ENCODE results near the gene PARD3B. TPM values are rescaled to one million over a fixed set of nuclear protein-coding genes. Genes with fewer than 3 reads are reported as not detected.

Gene PARD3B
- total RNA-seq, 1 donor from 2014 or later = 0.66 TPM

DNA sequence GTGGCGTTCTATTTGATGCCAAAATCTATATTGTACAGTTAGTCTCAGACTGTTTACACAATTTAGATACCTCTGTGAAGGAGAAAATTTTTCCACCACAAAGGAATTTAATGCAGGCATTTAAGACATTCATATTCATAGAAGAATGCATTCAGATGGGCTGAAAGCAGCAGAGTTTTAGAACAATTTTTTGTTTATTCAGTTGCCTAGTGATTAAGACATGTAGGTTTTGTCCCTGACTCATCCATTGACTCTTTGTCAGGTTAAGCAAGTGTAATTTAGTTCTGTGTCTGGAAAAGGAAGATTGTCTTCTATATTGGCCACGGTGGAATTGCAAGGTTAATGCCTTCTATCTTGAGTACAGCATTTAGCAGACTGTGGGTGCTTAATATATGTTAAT lies 515.0 kb downstream of the PARD3B start:
- Mint-ChIP-seq H3K9me3 (ENCODE audit: unreplicated experiment) (peaks cover 1% of the 10 kb centered on the region), H3K27ac (ENCODE audit: unreplicated experiment) (no peak overlapping the region), H3K36me3 (ENCODE audit: unreplicated experiment) (no peaks in the 10 kb centered on the region), H3K4me3 (ENCODE audit: unreplicated experiment) (no peak overlapping the region), H3K4me1 (ENCODE audit: low read depth, unreplicated experiment) (no peaks in the 10 kb centered on the region), H3K27me3 (ENCODE audit: unreplicated experiment) (peaks cover 1% of the 10 kb centered on the region)
- TF ChIP-seq, protein P1, sequence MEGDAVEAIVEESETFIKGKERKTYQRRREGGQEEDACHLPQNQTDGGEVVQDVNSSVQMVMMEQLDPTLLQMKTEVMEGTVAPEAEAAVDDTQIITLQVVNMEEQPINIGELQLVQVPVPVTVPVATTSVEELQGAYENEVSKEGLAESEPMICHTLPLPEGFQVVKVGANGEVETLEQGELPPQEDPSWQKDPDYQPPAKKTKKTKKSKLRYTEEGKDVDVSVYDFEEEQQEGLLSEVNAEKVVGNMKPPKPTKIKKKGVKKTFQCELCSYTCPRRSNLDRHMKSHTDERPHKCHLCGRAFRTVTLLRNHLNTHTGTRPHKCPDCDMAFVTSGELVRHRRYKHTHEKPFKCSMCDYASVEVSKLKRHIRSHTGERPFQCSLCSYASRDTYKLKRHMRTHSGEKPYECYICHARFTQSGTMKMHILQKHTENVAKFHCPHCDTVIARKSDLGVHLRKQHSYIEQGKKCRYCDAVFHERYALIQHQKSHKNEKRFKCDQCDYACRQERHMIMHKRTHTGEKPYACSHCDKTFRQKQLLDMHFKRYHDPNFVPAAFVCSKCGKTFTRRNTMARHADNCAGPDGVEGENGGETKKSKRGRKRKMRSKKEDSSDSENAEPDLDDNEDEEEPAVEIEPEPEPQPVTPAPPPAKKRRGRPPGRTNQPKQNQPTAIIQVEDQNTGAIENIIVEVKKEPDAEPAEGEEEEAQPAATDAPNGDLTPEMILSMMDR (IDR thresholded peaks at IDR 0.05; ENCODE audit: partially characterized antibody, unreplicated experiment) = no peak
- no peak for DNase-seq

- H3K4me1 Mint-ChIP-seq (ENCODE audit: low read depth, unreplicated experiment) = no peaks in the 10 kb centered on the region
- TF ChIP-seq, protein P1 (IDR thresholded peaks at IDR 0.05; ENCODE audit: partially characterized antibody, unreplicated experiment) = no peak
- no peak overlapping the region for H3K27ac Mint-ChIP-seq (ENCODE audit: unreplicated experiment)
- H3K36me3 Mint-ChIP-seq (ENCODE audit: unreplicated experiment) = no peaks in the 10 kb centered on the region
- H3K9me3 Mint-ChIP-seq (ENCODE audit: unreplicated experiment) = no peaks in the 10 kb centered on the region
- H3K27me3 Mint-ChIP-seq (ENCODE audit: unreplicated experiment) = peaks cover 1% of the 10 kb centered on the region
- no peak overlapping the region for H3K4me3 Mint-ChIP-seq (ENCODE audit: unreplicated experiment)
- no peak for DNase-seq
Observed at GRCh38 chr2:205066081-205066480, 520.8 kb downstream of the PARD3B start.

DNA sequence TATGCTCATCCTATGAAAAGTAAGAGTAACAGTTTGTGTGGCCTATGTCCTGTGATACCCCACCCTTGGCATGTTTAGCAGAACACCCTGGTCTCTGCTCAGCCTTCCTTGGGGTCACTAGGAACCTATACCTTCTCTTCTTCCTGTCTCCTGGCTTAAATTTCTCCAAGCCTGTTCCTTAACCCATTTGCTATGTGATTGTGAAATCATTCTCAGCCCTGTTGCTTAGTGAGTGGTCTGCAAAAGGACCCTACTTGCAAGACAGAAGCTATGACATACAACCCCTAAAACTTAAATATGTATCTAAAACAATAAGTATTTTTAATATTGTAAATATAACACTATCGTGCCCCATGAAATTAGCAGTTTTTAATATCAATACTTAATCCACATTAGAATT lies 524.7 kb downstream of the PARD3B start:
- no peaks in the 10 kb centered on the region for H3K36me3 Mint-ChIP-seq (ENCODE audit: unreplicated experiment)
- no peaks in the 10 kb centered on the region for H3K4me1 Mint-ChIP-seq (ENCODE audit: low read depth, unreplicated experiment)
- no peak for DNase-seq
- TF ChIP-seq, protein P1 (IDR thresholded peaks at IDR 0.05; ENCODE audit: partially characterized antibody, unreplicated experiment) = no peak
- H3K27me3 Mint-ChIP-seq (ENCODE audit: unreplicated experiment) = no peaks in the 10 kb centered on the region
- no peak overlapping the region for H3K27ac Mint-ChIP-seq (ENCODE audit: unreplicated experiment)
- no peak overlapping the region for H3K4me3 Mint-ChIP-seq (ENCODE audit: unreplicated experiment)
- no peaks in the 10 kb centered on the region for H3K9me3 Mint-ChIP-seq (ENCODE audit: unreplicated experiment)

- no peak for DNase-seq
- Mint-ChIP-seq H3K27me3 (ENCODE audit: unreplicated experiment) (no peaks in the 10 kb centered on the region), H3K27ac (ENCODE audit: unreplicated experiment) (no peak overlapping the region), H3K4me3 (ENCODE audit: unreplicated experiment) (no peak overlapping the region), H3K36me3 (ENCODE audit: unreplicated experiment) (no peaks in the 10 kb centered on the region), H3K9me3 (ENCODE audit: unreplicated experiment) (no peaks in the 10 kb centered on the region), H3K4me1 (ENCODE audit: low read depth, unreplicated experiment) (no peaks in the 10 kb centered on the region)
- TF ChIP-seq, protein P1 (IDR thresholded peaks at IDR 0.05; ENCODE audit: partially characterized antibody, unreplicated experiment) = no peak
Observed at GRCh38 chr2:205070889-205071288, 525.6 kb downstream of the PARD3B start.

DNA sequence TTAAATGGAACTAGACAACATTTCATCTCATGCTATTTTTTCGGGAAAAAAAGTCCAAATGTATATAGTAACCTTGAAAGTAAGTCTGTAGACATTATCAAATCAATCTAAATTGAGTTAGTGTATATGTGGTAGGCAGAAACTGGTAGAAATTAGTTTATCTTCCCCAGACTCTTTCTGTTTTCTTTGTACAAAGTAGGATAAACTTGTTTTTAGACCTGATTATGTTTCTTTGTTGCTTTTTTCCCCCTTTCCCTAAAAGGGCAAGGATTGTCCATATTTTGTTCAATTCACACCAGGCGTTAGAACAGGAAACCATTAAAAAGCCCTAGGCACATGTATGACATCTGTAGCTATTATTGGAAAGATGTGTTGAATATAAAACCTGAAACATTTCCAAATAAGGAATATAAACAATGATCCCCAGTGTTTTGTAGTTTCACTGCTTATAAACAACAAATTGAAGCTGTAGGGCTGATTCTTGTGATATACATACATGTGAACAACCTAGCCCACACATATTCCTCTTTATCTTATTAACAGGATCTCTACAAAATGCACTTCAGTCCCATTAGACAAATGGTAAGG lies 528.3 kb downstream of the PARD3B start:
- no peak for DNase-seq

More for the DNA sequence above, 528.3 kb downstream of the PARD3B start:
- TF ChIP-seq, protein P1 (IDR thresholded peaks at IDR 0.05; ENCODE audit: partially characterized antibody, unreplicated experiment) = no peak
- Mint-ChIP-seq H3K36me3 (ENCODE audit: unreplicated experiment) (no peaks in the 10 kb centered on the region), H3K27ac (ENCODE audit: unreplicated experiment) (no peak overlapping the region), H3K4me1 (ENCODE audit: low read depth, unreplicated experiment) (no peaks in the 10 kb centered on the region), H3K27me3 (ENCODE audit: unreplicated experiment) (no peaks in the 10 kb centered on the region), H3K4me3 (ENCODE audit: unreplicated experiment) (no peak overlapping the region), H3K9me3 (ENCODE audit: unreplicated experiment) (no peaks in the 10 kb centered on the region)
